GM19324 (cell line): ENCODE results near the gene ECM1.

Experiments
- ATAC-seq: cut with Tn5 transposase; IDR thresholded peaks from one replicate; pipeline ENCODE4 v1.9.1; 2021; ENCODE audit warnings: mild to moderate bottlenecking, moderate library complexity; ENCODE audit not compliant: unreplicated experiment, low FRiP score

ECM1 gene

GRCh38 chr1:150507912-150508864 is at the start of gene ECM1:
Gene ECM1, plus strand, starts transcription at chr1:150508109. Its CDS starts 101 bp downstream, at chr1:150508210.
- no peak for ATAC-seq

- ATAC-seq, result no peak
Measured at GRCh38 chr1:150464422-150464826, 43.5 kb upstream of the ECM1 start.

GRCh38 chr1:150466964-150467363 is 40.9 kb upstream of the ECM1 start:
- ATAC-seq, result no peak

GRCh38 chr1:150469291-150469690 is 38.6 kb upstream of the ECM1 start:
- ATAC-seq, result no peak

- ATAC-seq, result no peak
Measured at GRCh38 chr1:150472601-150473200, 35.2 kb upstream of the ECM1 start.

GRCh38 chr1:150473659-150474058 is 34.2 kb upstream of the ECM1 start:
- ATAC-seq, result no peak

GRCh38 chr1:150474869-150475268 is 33.0 kb upstream of the ECM1 start:
- no peak for ATAC-seq

- no peak for ATAC-seq
Measured at GRCh38 chr1:150476754-150477153, 31.2 kb upstream of the ECM1 start.

GRCh38 chr1:150477320-150477719 is 30.6 kb upstream of the ECM1 start:
- ATAC-seq, result no peak

- no peak for ATAC-seq
Measured at GRCh38 chr1:150477733-150478132, 30.2 kb upstream of the ECM1 start.

- no peak for ATAC-seq
Measured at GRCh38 chr1:150479370-150479769, 28.5 kb upstream of the ECM1 start.

- ATAC-seq, result no peak
Measured at GRCh38 chr1:150479927-150480352, 28.0 kb upstream of the ECM1 start.

- ATAC-seq, result no peak
Measured at GRCh38 chr1:150484431-150484830, 23.5 kb upstream of the ECM1 start.

GRCh38 chr1:150484861-150485260 is 23.0 kb upstream of the ECM1 start:
- ATAC-seq, result no peak

GRCh38 chr1:150486966-150487762 is 20.7 kb upstream of the ECM1 start, which contains the start of gene TARS2:
Gene TARS2, plus strand, starts transcription at chr1:150487419. Its CDS starts 32 bp downstream, at chr1:150487451.
- peak; percentile 97 for ATAC-seq

GRCh38 chr1:150487763-150488115 is 20.2 kb upstream of the ECM1 start:
- no peak for ATAC-seq

- ATAC-seq, result no peak
Measured at GRCh38 chr1:150493175-150493574, 14.7 kb upstream of the ECM1 start.

GRCh38 chr1:150498342-150498741 is 9.6 kb upstream of the ECM1 start:
- no peak for ATAC-seq

- no peak for ATAC-seq
Measured at GRCh38 chr1:150505431-150505830, 2.5 kb upstream of the ECM1 start.

- no peak for ATAC-seq
Measured at GRCh38 chr1:150508982-150509381, 1.1 kb downstream of the ECM1 start.

- no peak for ATAC-seq
Measured at GRCh38 chr1:150511551-150511950, 3.6 kb downstream of the ECM1 start.
